ENCODE results near the gene TMEM130.

Gene TMEM130

DNA sequence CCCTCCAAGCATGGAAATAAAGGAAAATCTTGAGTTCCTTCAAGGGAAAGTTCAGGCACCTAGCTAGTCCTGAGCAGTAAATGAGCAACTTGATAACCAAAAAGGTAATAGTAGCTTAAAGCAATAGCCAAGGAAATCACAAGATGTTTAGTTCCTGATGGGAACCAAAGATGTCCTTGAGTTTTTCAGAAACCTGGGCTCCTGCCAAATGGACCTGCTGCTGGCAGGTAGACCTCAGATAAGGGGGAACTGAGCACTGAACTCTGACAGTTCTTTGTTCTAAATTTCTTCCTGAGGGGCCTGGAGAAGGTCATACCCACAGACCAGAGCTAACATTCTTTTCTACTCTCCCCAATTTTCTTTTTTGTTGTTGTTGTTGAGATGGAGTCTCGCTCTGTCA lies 48.5 kb downstream of the TMEM130 start:
- TF ChIP-seq, protein P1, sequence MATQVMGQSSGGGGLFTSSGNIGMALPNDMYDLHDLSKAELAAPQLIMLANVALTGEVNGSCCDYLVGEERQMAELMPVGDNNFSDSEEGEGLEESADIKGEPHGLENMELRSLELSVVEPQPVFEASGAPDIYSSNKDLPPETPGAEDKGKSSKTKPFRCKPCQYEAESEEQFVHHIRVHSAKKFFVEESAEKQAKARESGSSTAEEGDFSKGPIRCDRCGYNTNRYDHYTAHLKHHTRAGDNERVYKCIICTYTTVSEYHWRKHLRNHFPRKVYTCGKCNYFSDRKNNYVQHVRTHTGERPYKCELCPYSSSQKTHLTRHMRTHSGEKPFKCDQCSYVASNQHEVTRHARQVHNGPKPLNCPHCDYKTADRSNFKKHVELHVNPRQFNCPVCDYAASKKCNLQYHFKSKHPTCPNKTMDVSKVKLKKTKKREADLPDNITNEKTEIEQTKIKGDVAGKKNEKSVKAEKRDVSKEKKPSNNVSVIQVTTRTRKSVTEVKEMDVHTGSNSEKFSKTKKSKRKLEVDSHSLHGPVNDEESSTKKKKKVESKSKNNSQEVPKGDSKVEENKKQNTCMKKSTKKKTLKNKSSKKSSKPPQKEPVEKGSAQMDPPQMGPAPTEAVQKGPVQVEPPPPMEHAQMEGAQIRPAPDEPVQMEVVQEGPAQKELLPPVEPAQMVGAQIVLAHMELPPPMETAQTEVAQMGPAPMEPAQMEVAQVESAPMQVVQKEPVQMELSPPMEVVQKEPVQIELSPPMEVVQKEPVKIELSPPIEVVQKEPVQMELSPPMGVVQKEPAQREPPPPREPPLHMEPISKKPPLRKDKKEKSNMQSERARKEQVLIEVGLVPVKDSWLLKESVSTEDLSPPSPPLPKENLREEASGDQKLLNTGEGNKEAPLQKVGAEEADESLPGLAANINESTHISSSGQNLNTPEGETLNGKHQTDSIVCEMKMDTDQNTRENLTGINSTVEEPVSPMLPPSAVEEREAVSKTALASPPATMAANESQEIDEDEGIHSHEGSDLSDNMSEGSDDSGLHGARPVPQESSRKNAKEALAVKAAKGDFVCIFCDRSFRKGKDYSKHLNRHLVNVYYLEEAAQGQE (IDR thresholded peaks at IDR 0.05; ENCODE audit: insufficient read depth in 1 of 2, low read depth in 2 of 2, low read length in 2 of 2) = no peak
- TF ChIP-seq TAF1 (IDR thresholded peaks at IDR 0.05; ENCODE audit: borderline replicate concordance, insufficient read depth, low read length) (no peak), FOXP2 (optimal IDR thresholded peaks at IDR 0.05; ENCODE audit: borderline replicate concordance, extremely low read depth, extremely low read length, insufficient read depth) (no peak), SIN3A (IDR thresholded peaks at IDR 0.05; ENCODE audit: borderline replicate concordance, insufficient read depth, low read length) (no peak), POLR2AphosphoS5 (IDR thresholded peaks at IDR 0.05; ENCODE audit: low read depth, low read length) (no peak)

DNA sequence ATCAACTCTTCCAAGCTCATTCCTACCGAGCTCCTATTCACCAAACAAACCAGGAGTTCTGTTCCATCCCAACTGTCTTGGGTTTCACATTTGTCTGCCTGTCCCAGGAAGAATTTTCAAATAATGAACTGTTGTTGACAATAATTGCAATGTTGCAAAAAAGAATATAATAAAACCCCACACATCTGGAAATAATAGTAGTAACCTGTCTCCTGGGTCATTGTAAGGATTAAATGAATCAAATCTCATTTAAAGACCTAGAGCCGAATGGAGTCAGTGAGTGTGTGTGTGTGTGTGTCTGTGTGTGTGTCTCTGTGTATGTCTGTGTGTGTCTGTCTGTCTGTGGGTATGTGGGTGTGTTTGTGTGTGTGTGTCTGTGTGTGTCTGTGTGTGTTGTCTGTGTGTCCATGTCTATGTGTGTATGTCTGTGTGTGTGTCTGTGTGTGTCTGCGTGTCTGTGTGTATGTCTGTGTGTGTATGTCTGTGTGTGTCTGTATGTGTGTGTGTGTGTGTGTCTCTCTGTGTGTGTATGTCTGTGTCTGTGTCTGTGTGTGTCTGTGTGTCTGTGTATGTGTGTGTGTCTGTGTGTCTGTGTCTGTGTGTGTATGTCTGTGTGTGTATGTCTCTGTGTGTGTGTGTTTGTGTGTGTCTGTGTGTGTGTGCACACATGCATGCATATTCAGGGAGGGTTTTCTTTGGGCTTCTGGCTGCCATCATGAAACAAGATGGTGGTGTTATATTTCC lies 52.7 kb downstream of the TMEM130 start:
- TF ChIP-seq SIN3A (IDR thresholded peaks at IDR 0.05; ENCODE audit: borderline replicate concordance, insufficient read depth, low read length) (no peak), FOXP2 (optimal IDR thresholded peaks at IDR 0.05; ENCODE audit: borderline replicate concordance, extremely low read depth, extremely low read length, insufficient read depth) (no peak), TAF1 (IDR thresholded peaks at IDR 0.05; ENCODE audit: borderline replicate concordance, insufficient read depth, low read length) (no peak)
- TF ChIP-seq, protein P1 (IDR thresholded peaks at IDR 0.05; ENCODE audit: insufficient read depth in 1 of 2, low read depth in 2 of 2, low read length in 2 of 2) = no peak

DNA sequence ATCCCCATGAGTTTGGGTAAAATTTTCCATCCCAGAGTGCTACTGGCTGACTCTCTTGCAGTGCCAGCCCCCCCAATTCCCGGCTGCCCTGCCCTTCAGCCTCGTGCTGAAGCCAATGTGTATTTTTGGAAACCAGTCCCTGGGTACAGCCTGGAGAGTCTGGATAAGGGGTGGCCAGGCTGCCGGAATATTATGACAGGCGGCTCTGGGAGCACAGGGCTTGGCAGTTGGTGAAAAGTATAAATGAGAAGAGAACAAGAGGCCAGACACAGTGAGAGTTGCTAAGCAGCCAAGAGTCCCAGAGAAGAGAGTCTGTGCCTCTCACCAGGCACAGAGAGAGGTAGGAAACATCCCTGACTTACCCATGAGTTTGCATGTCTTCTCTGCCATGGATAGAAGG lies 53.6 kb downstream of the TMEM130 start:
- TF ChIP-seq, protein P1 (IDR thresholded peaks at IDR 0.05; ENCODE audit: insufficient read depth in 1 of 2, low read depth in 2 of 2, low read length in 2 of 2) = no peak
- TF ChIP-seq POLR2AphosphoS5 (IDR thresholded peaks at IDR 0.05; ENCODE audit: low read depth, low read length) (no peak), SIN3A (IDR thresholded peaks at IDR 0.05; ENCODE audit: borderline replicate concordance, insufficient read depth, low read length) (no peak), FOXP2 (optimal IDR thresholded peaks at IDR 0.05; ENCODE audit: borderline replicate concordance, extremely low read depth, extremely low read length, insufficient read depth) (no peak), TAF1 (IDR thresholded peaks at IDR 0.05; ENCODE audit: borderline replicate concordance, insufficient read depth, low read length) (no peak)

DNA sequence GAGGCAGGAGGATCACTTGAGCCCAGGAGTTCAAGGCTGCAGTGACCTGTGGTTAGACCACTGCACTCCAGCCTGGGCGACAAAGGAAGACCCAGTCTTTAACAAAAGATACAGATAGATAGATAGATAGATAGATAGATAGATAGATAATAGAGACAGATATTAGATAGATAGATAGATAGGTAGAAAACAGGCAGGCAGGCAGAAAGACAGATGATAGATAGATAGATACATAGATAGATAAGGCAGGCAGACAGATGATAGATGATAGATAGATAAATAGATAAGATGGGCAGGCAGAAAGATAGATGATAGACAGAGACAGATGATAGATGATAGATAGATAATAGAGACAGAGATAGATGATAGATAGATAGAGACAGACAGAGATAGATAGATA lies 54.5 kb downstream of the TMEM130 start:
- TF ChIP-seq TAF1 (IDR thresholded peaks at IDR 0.05; ENCODE audit: borderline replicate concordance, insufficient read depth, low read length) (no peak), POLR2AphosphoS5 (IDR thresholded peaks at IDR 0.05; ENCODE audit: low read depth, low read length) (no peak), FOXP2 (optimal IDR thresholded peaks at IDR 0.05; ENCODE audit: borderline replicate concordance, extremely low read depth, extremely low read length, insufficient read depth) (no peak), SIN3A (IDR thresholded peaks at IDR 0.05; ENCODE audit: borderline replicate concordance, insufficient read depth, low read length) (no peak)
- TF ChIP-seq, protein P1 (IDR thresholded peaks at IDR 0.05; ENCODE audit: insufficient read depth in 1 of 2, low read depth in 2 of 2, low read length in 2 of 2) = no peak
